WTC11 (cell line): ENCODE measurements around the gene RIMKLB. TPM values are rescaled to one million over a fixed set of nuclear protein-coding genes. Genes with fewer than 3 reads are reported as not detected.
A peak's percentile ranks its signal among the peaks of the same experiment; 100 is the strongest.

Experiments used
- ATAC-seq: fragments of 200-7000 bp; cut with Tn5 transposase; 2 replicates; pipeline ENCODE4 v1.10.0; 2021; ENCODE audit warnings: mild to moderate bottlenecking, moderate library complexity
- CTCF ChIA-PET: fragments of 300-600 bp; sonication (Branson Sonifier 250); formaldehyde crosslinking; loops from one replicate; lab custom pipeline; 2021; ENCODE audit warnings: antibody characterized with exemption; lab: Charles Lee
- POLR2A ChIA-PET: fragments of 350-600 bp; sonication (Branson Sonifier 250); formaldehyde crosslinking; loops from one replicate; lab custom pipeline; 2021; ENCODE audit warnings: antibody characterized with exemption; lab: Charles Lee
- DNase-seq: peaks from one replicate; pipeline ENCODE4 v3.0.0; 2021; ENCODE audit warnings: low spot score
- H3K27ac Mint-ChIP-seq: 2 replicates; pipeline ENCODE4 v1.8.0; 2021; ENCODE audit warnings: mixed read lengths
- H3K27me3 Mint-ChIP-seq: 2 replicates; pipeline ENCODE4 v1.8.0; 2021; ENCODE audit warnings: low read depth, mild to moderate bottlenecking, moderate library complexity, mixed read lengths
- H3K36me3 Mint-ChIP-seq: 2 replicates; pipeline ENCODE4 v1.8.0; 2021; ENCODE audit warnings: mixed read lengths
- H3K4me1 Mint-ChIP-seq: 2 replicates; pipeline ENCODE4 v1.8.0; 2022; ENCODE audit warnings: mixed read lengths
- H3K4me3 Mint-ChIP-seq: 2 replicates; pipeline ENCODE4 v1.8.0; 2021; ENCODE audit warnings: mild to moderate bottlenecking, moderate library complexity, mixed read lengths
- H3K9me3 Mint-ChIP-seq: 2 replicates; pipeline ENCODE4 v1.8.0; 2021; ENCODE audit warnings: mixed read lengths
- ARID4B ChIP-seq: sonication (generic); formaldehyde crosslinking; IDR thresholded peaks from 2 replicates; pipeline ENCODE4 v1.8.0; 2023; ENCODE audit warnings: missing genetic modification reagents, mild to moderate bottlenecking, borderline replicate concordance
- CREM ChIP-seq: sonication (generic); formaldehyde crosslinking; IDR thresholded peaks from 2 replicates; pipeline ENCODE4 v1.8.1; 2022; ENCODE audit warnings: mild to moderate bottlenecking, missing genetic modification reagents, moderate library complexity
- E2F1 ChIP-seq: sonication (generic); formaldehyde crosslinking; IDR thresholded peaks from 2 replicates; pipeline ENCODE4 v1.8.0; 2022; ENCODE audit warnings: mild to moderate bottlenecking, missing genetic modification reagents
- MAX ChIP-seq: sonication (generic); formaldehyde crosslinking; IDR thresholded peaks from 2 replicates; pipeline ENCODE4 v1.8.0; 2022; ENCODE audit warnings: mild to moderate bottlenecking, missing genetic modification reagents
- NFATC4 ChIP-seq: fragments of 250-450 bp; sonication (Bioruptor Pico); IDR thresholded peaks from 2 replicates; pipeline ENCODE4 v1.9.0; 2021; ENCODE audit warnings: mild to moderate bottlenecking
- SOX15 ChIP-seq: fragments of 250-450 bp; sonication (Bioruptor Pico); IDR thresholded peaks from 2 replicates; pipeline ENCODE4 v1.9.0; 2021; ENCODE audit warnings: mild to moderate bottlenecking
- TCF7 ChIP-seq: sonication (generic); formaldehyde crosslinking; IDR thresholded peaks from 2 replicates; pipeline ENCODE4 v1.8.0; 2022; ENCODE audit warnings: mild to moderate bottlenecking, low read depth, missing genetic modification reagents, moderate library complexity
- TEAD1 ChIP-seq: sonication (generic); formaldehyde crosslinking; IDR thresholded peaks from 2 replicates; pipeline ENCODE4 v1.8.0; 2022; ENCODE audit warnings: mild to moderate bottlenecking, missing genetic modification reagents
- TP53 ChIP-seq: sonication (generic); formaldehyde crosslinking; IDR thresholded peaks from 2 replicates; pipeline ENCODE4 v1.8.1; 2023; ENCODE audit warnings: mild to moderate bottlenecking, missing genetic modification reagents
- USF1 ChIP-seq: sonication (generic); formaldehyde crosslinking; IDR thresholded peaks from 2 replicates; pipeline ENCODE4 v1.8.0; 2022; ENCODE audit warnings: mild to moderate bottlenecking, missing genetic modification reagents
- ZBTB21 ChIP-seq: sonication (generic); formaldehyde crosslinking; IDR thresholded peaks from 2 replicates; pipeline ENCODE4 v1.8.1; 2023; ENCODE audit warnings: mild to moderate bottlenecking, missing genetic modification reagents, borderline replicate concordance
- ZNF121 ChIP-seq: sonication (generic); formaldehyde crosslinking; IDR thresholded peaks from 2 replicates; pipeline ENCODE4 v1.8.0; 2023; ENCODE audit warnings: missing genetic modification reagents
- ZNF281 ChIP-seq: sonication (generic); formaldehyde crosslinking; IDR thresholded peaks from 2 replicates; pipeline ENCODE4 v1.8.0; 2023; ENCODE audit warnings: mild to moderate bottlenecking, missing genetic modification reagents
- total RNA-seq: library from RNA; stranded (reverse); gene quantifications from 3 replicates; pipeline ENCODE4 v1.2.3, GENCODE V29; 2021
- TF ChIP-seq, protein P1 (sequence below): sonication (generic); formaldehyde crosslinking; IDR thresholded peaks from 2 replicates; pipeline ENCODE4 v1.8.1; 2022; ENCODE audit warnings: mild to moderate bottlenecking, missing genetic modification reagents, moderate library complexity, borderline replicate concordance
- TF ChIP-seq, protein P2 (sequence below): sonication (generic); formaldehyde crosslinking; IDR thresholded peaks from 2 replicates; pipeline ENCODE4 v1.8.0; 2022; ENCODE audit warnings: missing genetic modification reagents

Gene RIMKLB
- total RNA-seq, 1 experiment from 2014 or later: 106 TPM

DNA sequence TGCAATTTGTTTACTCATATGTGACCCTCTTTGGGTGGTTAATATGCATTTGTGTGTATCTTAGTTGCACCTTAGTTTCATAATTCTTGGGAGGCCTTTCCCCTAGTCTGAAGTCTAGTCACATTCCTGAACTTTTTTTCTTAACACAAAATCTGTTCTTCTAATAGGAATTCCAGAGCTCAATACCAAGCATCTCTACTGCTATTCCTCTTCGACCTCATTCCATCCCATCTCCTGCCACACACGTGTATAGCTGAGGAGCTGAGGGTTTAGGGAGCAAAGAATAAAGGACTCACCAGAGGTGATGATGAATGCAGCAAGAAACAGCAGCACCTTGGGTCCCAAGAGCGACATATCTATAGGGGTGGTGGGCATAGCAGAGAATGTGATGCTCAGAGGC lies 36.0 kb upstream of the RIMKLB start (continued):
- no peak for TF ChIP-seq USF1 (CRISPR knock-in tag)
- TF ChIP-seq, protein P1, sequence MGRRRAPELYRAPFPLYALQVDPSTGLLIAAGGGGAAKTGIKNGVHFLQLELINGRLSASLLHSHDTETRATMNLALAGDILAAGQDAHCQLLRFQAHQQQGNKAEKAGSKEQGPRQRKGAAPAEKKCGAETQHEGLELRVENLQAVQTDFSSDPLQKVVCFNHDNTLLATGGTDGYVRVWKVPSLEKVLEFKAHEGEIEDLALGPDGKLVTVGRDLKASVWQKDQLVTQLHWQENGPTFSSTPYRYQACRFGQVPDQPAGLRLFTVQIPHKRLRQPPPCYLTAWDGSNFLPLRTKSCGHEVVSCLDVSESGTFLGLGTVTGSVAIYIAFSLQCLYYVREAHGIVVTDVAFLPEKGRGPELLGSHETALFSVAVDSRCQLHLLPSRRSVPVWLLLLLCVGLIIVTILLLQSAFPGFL (CRISPR knock-in tag): no peak
- TF ChIP-seq CREM (CRISPR knock-in tag): no peak
- TF ChIP-seq TCF7 (CRISPR knock-in tag): no peak
- no peak for TF ChIP-seq ARID4B (CRISPR knock-in tag)
- TF ChIP-seq NFATC4 (CRISPR knock-in tag): no peak
- TF ChIP-seq TEAD1 (CRISPR knock-in tag): no peak
- TF ChIP-seq ZNF121: no peak

DNA sequence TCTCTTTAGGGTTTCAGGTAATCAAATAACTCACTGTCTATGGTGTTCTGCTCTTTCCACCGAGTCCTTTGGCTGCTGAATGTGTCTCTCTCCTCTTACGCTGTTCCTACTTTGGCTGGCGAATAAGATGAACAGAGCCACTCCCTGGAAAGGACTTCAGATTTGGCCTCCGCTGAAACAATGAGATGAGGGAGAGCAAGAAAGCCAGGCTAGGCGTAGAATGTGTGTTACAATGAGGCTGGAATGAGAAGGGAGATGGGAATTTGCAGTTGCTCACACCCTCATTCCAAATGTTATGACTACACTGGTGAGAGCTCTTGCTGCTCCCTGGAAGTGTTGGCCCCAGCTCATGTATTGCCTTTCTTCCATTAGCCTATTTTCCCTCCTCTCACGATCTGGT lies 35.2 kb upstream of the RIMKLB start, which contains the start of gene MFAP5:
Gene MFAP5, minus strand, starts transcription at position 234 of the 400 bp plus-strand sequence. CDS start 722 bp downstream, outside the sequence.
- no peaks in the 10 kb centered on the region for H3K36me3 Mint-ChIP-seq
- TF ChIP-seq, protein P2, sequence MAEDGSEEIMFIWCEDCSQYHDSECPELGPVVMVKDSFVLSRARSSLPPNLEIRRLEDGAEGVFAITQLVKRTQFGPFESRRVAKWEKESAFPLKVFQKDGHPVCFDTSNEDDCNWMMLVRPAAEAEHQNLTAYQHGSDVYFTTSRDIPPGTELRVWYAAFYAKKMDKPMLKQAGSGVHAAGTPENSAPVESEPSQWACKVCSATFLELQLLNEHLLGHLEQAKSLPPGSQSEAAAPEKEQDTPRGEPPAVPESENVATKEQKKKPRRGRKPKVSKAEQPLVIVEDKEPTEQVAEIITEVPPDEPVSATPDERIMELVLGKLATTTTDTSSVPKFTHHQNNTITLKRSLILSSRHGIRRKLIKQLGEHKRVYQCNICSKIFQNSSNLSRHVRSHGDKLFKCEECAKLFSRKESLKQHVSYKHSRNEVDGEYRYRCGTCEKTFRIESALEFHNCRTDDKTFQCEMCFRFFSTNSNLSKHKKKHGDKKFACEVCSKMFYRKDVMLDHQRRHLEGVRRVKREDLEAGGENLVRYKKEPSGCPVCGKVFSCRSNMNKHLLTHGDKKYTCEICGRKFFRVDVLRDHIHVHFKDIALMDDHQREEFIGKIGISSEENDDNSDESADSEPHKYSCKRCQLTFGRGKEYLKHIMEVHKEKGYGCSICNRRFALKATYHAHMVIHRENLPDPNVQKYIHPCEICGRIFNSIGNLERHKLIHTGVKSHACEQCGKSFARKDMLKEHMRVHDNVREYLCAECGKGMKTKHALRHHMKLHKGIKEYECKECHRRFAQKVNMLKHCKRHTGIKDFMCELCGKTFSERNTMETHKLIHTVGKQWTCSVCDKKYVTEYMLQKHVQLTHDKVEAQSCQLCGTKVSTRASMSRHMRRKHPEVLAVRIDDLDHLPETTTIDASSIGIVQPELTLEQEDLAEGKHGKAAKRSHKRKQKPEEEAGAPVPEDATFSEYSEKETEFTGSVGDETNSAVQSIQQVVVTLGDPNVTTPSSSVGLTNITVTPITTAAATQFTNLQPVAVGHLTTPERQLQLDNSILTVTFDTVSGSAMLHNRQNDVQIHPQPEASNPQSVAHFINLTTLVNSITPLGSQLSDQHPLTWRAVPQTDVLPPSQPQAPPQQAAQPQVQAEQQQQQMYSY (CRISPR knock-in tag): peak; percentile 67
- no peak for TF ChIP-seq SOX15 (CRISPR knock-in tag)
- ATAC-seq (peak; percentile 29; the same call in 1 of the 2 replicates), DNase-seq (no peak)
- no peaks in the 10 kb centered on the region for H3K27me3 Mint-ChIP-seq
- no peak within 1 kb of the TSS for H3K27ac Mint-ChIP-seq
- CTCF ChIA-PET: interaction anchor here (1.2 kb wide), 1 partner anchor 118 kb away, joined by 3 read pairs; no protein-coding TSS in a partner anchor
- POLR2A ChIA-PET: no interaction called here
- H3K4me1 Mint-ChIP-seq: peaks cover 5% of the 10 kb centered on the region
- no peak within 1 kb of the TSS for H3K4me3 Mint-ChIP-seq
- H3K9me3 Mint-ChIP-seq: no peaks in the 10 kb centered on the region

DNA sequence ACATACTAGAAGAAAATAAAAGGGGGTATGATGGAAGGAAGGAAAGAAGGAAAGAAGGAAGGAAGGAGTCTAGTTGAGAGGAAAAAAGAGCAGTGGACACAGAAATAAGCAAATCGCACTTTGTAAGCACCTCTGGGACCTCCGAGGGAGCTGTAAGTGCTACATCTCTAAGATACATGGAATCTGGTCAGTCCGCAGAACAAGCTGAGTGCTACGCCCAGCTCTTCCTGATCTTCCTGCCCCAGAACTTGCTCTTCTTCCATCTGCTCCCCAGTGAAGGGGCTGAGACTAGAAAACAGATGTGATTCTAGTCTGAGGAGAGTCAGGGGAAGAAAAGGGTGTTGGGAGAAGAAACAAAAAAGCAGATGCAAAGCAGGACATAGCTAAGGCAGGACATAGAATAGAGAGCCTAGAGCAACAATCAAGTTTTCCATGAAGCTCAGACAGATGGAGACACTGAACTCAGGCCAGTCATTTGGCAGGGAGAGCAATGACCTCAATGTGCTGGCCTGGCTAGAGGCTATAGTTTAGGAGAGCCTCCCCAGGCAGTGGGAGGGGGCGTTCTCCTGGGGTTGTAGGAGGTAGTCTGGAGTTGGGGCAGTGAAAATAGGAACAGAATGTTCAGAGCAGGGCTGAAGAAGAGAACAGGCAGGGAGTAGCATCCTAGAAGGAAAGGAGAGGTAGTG lies 33.4 kb upstream of the RIMKLB start:
- ChIA-PET CTCF (interaction anchor here (1.3 kb wide), 1 partner anchor 159 kb away, joined by 9 read pairs; no protein-coding TSS in a partner anchor), POLR2A (no interaction called here)
- Mint-ChIP-seq H3K4me1 (no peaks in the 10 kb centered on the region), H3K27ac (peak overlapping the region; percentile 4; the same call in 1 of the 2 replicates), H3K4me3 (no peak overlapping the region), H3K9me3 (no peaks in the 10 kb centered on the region), H3K27me3 (no peaks in the 10 kb centered on the region), H3K36me3 (peaks cover under 1% of the 10 kb centered on the region; the same call in 1 of the 2 replicates)
- DNase-seq (no peak), ATAC-seq (no peak)
- TF ChIP-seq E2F1 (CRISPR knock-in tag): no peak
- no peak for TF ChIP-seq MAX (CRISPR knock-in tag)
- TF ChIP-seq TCF7 (CRISPR knock-in tag): no peak
- TF ChIP-seq TP53 (CRISPR knock-in tag): no peak
- no peak for TF ChIP-seq ZNF281
- TF ChIP-seq ZBTB21 (CRISPR knock-in tag): no peak
